Activated naive CD4-positive, alpha-beta T cell treated with anti-CD3 and anti-CD28 coated beads for 36 hours (primary cell): ENCODE measurements around the gene DUSP2. TPM values are rescaled to one million over a fixed set of nuclear protein-coding genes. Genes with fewer than 3 reads are reported as not detected.
"Not testable (repeated sequence)": the region's sequence is repeated elsewhere in the genome, so short reads cannot be mapped to it uniquely, and the experiment has no call there.

ENCODE experiments used
- CTCF ChIA-PET: fragments of 350-600 bp; sonication (Branson Sonifier 250); formaldehyde crosslinking; loops from one replicate; lab custom pipeline; 2021; ENCODE audit warnings: antibody characterized with exemption; lab: Charles Lee
- DNase-seq: peaks from one replicate; pipeline ENCODE4 v3.0.0-alpha.2; 2020
- H3K27ac Mint-ChIP-seq: one replicate; pipeline ENCODE4 v1.8.0; 2021; ENCODE audit warnings: mild to moderate bottlenecking, mixed read lengths
- H3K27me3 Mint-ChIP-seq: one replicate; pipeline ENCODE4 v1.8.0; 2021; ENCODE audit warnings: low read depth, mixed read lengths
- H3K36me3 Mint-ChIP-seq: one replicate; pipeline ENCODE4 v1.8.0; 2021; ENCODE audit warnings: low read depth, mixed read lengths
- H3K4me1 Mint-ChIP-seq: one replicate; pipeline ENCODE4 v1.8.0; 2021; ENCODE audit warnings: low read depth, mixed read lengths
- H3K4me3 Mint-ChIP-seq: one replicate; pipeline ENCODE4 v1.8.0; 2021; ENCODE audit warnings: mild to moderate bottlenecking, moderate library complexity, mixed read lengths
- H3K9me3 Mint-ChIP-seq: one replicate; pipeline ENCODE4 v1.8.0; 2021; ENCODE audit warnings: mixed read lengths
- intact Hi-C: fragments of 100-400 bp; cut with micrococcal nuclease; formaldehyde crosslinking; loops from one replicate; pipeline ENCODE4 v1.15.1; 2023
- total RNA-seq, 2 experiments: library from RNA; stranded (reverse); gene quantifications; one replicate each; pipeline ENCODE4 v1.2.3, GENCODE V29; 2021

DUSP2 gene
- total RNA-seq, 2 experiments from 2014 or later, result 429 to 463 TPM

GRCh38 chr2:96143848-96144480 is 1.3 kb downstream of the DUSP2 start:
- CTCF ChIA-PET, result interaction anchor here (0.8 to 18.5 kb wide), 7 partner anchors 14 to 151 kb away, joined by 3 to 482 read pairs (median 5); partner anchors contain the start of gene ADRA2B
- intact Hi-C loops, result loop anchor here (2.0 kb wide), 1 partner anchor 193 kb away; no protein-coding TSS in a partner anchor
- peak; percentile 46 for DNase-seq
- no peaks in the 10 kb centered on the region for H3K27me3 Mint-ChIP-seq
- peak overlapping the region; percentile 96 for H3K27ac Mint-ChIP-seq
- peaks cover 38% of the 10 kb centered on the region for H3K36me3 Mint-ChIP-seq
- no peaks in the 10 kb centered on the region for H3K9me3 Mint-ChIP-seq
- peak overlapping the region; percentile 96 for H3K4me3 Mint-ChIP-seq
- H3K4me1 Mint-ChIP-seq, result peaks cover 48% of the 10 kb centered on the region

- DNase-seq, result peak; percentile 59
- peaks cover 47% of the 10 kb centered on the region for H3K4me1 Mint-ChIP-seq
- peak overlapping the region; percentile 96 for H3K27ac Mint-ChIP-seq
- H3K9me3 Mint-ChIP-seq, result no peaks in the 10 kb centered on the region
- intact Hi-C loops, result no loop called here
- H3K27me3 Mint-ChIP-seq, result no peaks in the 10 kb centered on the region
- H3K36me3 Mint-ChIP-seq, result peaks cover 37% of the 10 kb centered on the region
- peak overlapping the region; percentile 96 for H3K4me3 Mint-ChIP-seq
- CTCF ChIA-PET, result interaction anchor here (0.7 to 18.5 kb wide), 12 partner anchors 13 to 159 kb away, joined by 3 to 482 read pairs (median 4); partner anchors contain the start of gene ADRA2B
Measured at GRCh38 chr2:96143231-96143847, 1.9 kb downstream of the DUSP2 start.

GRCh38 chr2:96142217-96143113 is 2.8 kb downstream of the DUSP2 start:
- H3K27me3 Mint-ChIP-seq, result no peaks in the 10 kb centered on the region
- peak overlapping the region; percentile 96 for H3K27ac Mint-ChIP-seq
- CTCF ChIA-PET, result interaction anchor here (0.7 to 18.5 kb wide), 13 partner anchors 12 to 160 kb away, joined by 3 to 482 read pairs (median 5); partner anchors contain the start of gene ADRA2B
- peaks cover 38% of the 10 kb centered on the region for H3K4me1 Mint-ChIP-seq
- intact Hi-C loops, result loop anchor here (1.0 kb wide), 1 partner anchor 125 kb away; no protein-coding TSS in a partner anchor
- H3K4me3 Mint-ChIP-seq, result peak overlapping the region; percentile 96
- H3K36me3 Mint-ChIP-seq, result peaks cover 34% of the 10 kb centered on the region
- H3K9me3 Mint-ChIP-seq, result no peaks in the 10 kb centered on the region
- DNase-seq, result peak; percentile 85

- DNase-seq, result not testable (repeated sequence)
- Mint-ChIP-seq H3K36me3 (peaks cover 34% of the 10 kb centered on the region), H3K4me1 (peaks cover 29% of the 10 kb centered on the region)
Measured at GRCh38 chr2:96141624-96141967, 3.6 kb downstream of the DUSP2 start.

GRCh38 chr2:96140941-96141623 is 4.2 kb downstream of the DUSP2 start:
- DNase-seq, result no peak
- no peaks in the 10 kb centered on the region for H3K27me3 Mint-ChIP-seq
- peak overlapping the region; percentile 96 for H3K27ac Mint-ChIP-seq
- intact Hi-C loops, result no loop called here
- H3K36me3 Mint-ChIP-seq, result peaks cover 33% of the 10 kb centered on the region
- H3K9me3 Mint-ChIP-seq, result no peaks in the 10 kb centered on the region
- CTCF ChIA-PET, result interaction anchor here (1.0 to 18.5 kb wide), 8 partner anchors 10 to 62 kb away, joined by 3 to 482 read pairs (median 8); partner anchors contain the start of gene ADRA2B
- peaks cover 26% of the 10 kb centered on the region for H3K4me1 Mint-ChIP-seq
- peak overlapping the region; percentile 96 for H3K4me3 Mint-ChIP-seq

More at GRCh38 chr2:96141624-96141967, 3.6 kb downstream of the DUSP2 start:
- H3K4me3 Mint-ChIP-seq, result peak overlapping the region; percentile 96
- intact Hi-C loops, H3K27me3 Mint-ChIP-seq, H3K9me3 Mint-ChIP-seq: not testable (repeated sequence)
- H3K27ac Mint-ChIP-seq, result peak overlapping the region; percentile 96
- CTCF ChIA-PET, result interaction anchor here (1.0 to 18.5 kb wide), 8 partner anchors 11 to 61 kb away, joined by 3 to 482 read pairs (median 8); partner anchors contain the start of gene ADRA2B

GRCh38 chr2:96139181-96139758 is 6.0 kb downstream of the DUSP2 start:
- CTCF ChIA-PET, result interaction anchor here (0.6 to 18.5 kb wide), 24 partner anchors 8 to 147 kb away, joined by 3 to 482 read pairs (median 6); partner anchors contain the start of genes ADRA2B and STARD7
- Mint-ChIP-seq H3K27me3 (no peaks in the 10 kb centered on the region), H3K9me3 (no peaks in the 10 kb centered on the region), H3K4me3 (no peak overlapping the region), H3K36me3 (peaks cover 28% of the 10 kb centered on the region), H3K27ac (peak overlapping the region; percentile 82), H3K4me1 (peaks cover 24% of the 10 kb centered on the region)
- no peak for DNase-seq
- intact Hi-C loops, result no loop called here

- H3K36me3 Mint-ChIP-seq, result peaks cover 20% of the 10 kb centered on the region
- H3K27ac Mint-ChIP-seq, result peak within 1 kb of the TSS; percentile 82
- CTCF ChIA-PET, result interaction anchor here (0.6 to 18.5 kb wide), 27 partner anchors 8 to 146 kb away, joined by 3 to 482 read pairs (median 5); partner anchors contain the start of genes ADRA2B and STARD7
Measured at GRCh38 chr2:96138179-96139145, 6.8 kb downstream of the DUSP2 start, which contains the start of gene ASTL. Gene ASTL, minus strand, starts transcription at chr2:96138502. Its CDS starts 66 bp downstream, at chr2:96138436.

GRCh38 chr2:96137321-96138178 is 7.7 kb downstream of the DUSP2 start:
- H3K9me3 Mint-ChIP-seq, result no peaks in the 10 kb centered on the region
- peaks cover 11% of the 10 kb centered on the region for H3K36me3 Mint-ChIP-seq
- H3K4me1 Mint-ChIP-seq, result peaks cover 23% of the 10 kb centered on the region
- H3K27me3 Mint-ChIP-seq, result no peaks in the 10 kb centered on the region
- no peak overlapping the region for H3K27ac Mint-ChIP-seq
- CTCF ChIA-PET, result interaction anchor here (0.8 to 18.5 kb wide), 16 partner anchors 7 to 143 kb away, joined by 3 to 482 read pairs (median 5); partner anchors contain the start of gene ADRA2B
- intact Hi-C loops, result loop anchor here (1.0 kb wide), 4 partner anchors 37 to 372 kb away; partner anchors contain the start of genes CIAO1 and STARD7
- no peak overlapping the region for H3K4me3 Mint-ChIP-seq
- DNase-seq, result no peak

More at GRCh38 chr2:96138179-96139145, 6.8 kb downstream of the DUSP2 start, which contains the start of gene ASTL:
- intact Hi-C loops, result loop anchor here (1.0 kb wide), 4 partner anchors 36 to 371 kb away; partner anchors contain the start of genes CIAO1 and STARD7
- no peaks in the 10 kb centered on the region for H3K27me3 Mint-ChIP-seq
- H3K4me1 Mint-ChIP-seq, result peaks cover 24% of the 10 kb centered on the region
- H3K9me3 Mint-ChIP-seq, result no peaks in the 10 kb centered on the region
- peak; percentile 88 for DNase-seq
- no peak within 1 kb of the TSS for H3K4me3 Mint-ChIP-seq

- DNase-seq, result no peak
- intact Hi-C loops, result no loop called here
- CTCF ChIA-PET, result interaction anchor here (1.2 to 18.5 kb wide), 4 partner anchors 19 to 68 kb away, joined by 3 to 482 read pairs (median 12); partner anchors contain the start of gene ADRA2B
- Mint-ChIP-seq H3K27ac (no peak overlapping the region), H3K36me3 (peaks cover 2% of the 10 kb centered on the region), H3K9me3 (no peaks in the 10 kb centered on the region), H3K4me1 (peaks cover 26% of the 10 kb centered on the region), H3K4me3 (no peak overlapping the region), H3K27me3 (no peaks in the 10 kb centered on the region)
Measured at GRCh38 chr2:96136129-96136720, 9.0 kb downstream of the DUSP2 start.
